Glutamatergic neuron (in vitro differentiated cells): ENCODE measurements around the gene AQP2. TPM values are rescaled to one million over a fixed set of nuclear protein-coding genes. Genes with fewer than 3 reads are reported as not detected.

Experiments used
- DNase-seq: peaks from one replicate; pipeline ENCODE4 v3.0.0; 2022
- H3K27ac Mint-ChIP-seq: one replicate; pipeline ENCODE4 v1.8.0; 2020; ENCODE audit warnings: mild to moderate bottlenecking, mixed read lengths, inconsistent platforms; ENCODE audit not compliant: unreplicated experiment
- H3K27me3 Mint-ChIP-seq: one replicate; pipeline ENCODE4 v1.8.0; 2020; ENCODE audit warnings: mild to moderate bottlenecking, moderate library complexity, mixed read lengths, inconsistent platforms; ENCODE audit not compliant: unreplicated experiment
- H3K36me3 Mint-ChIP-seq: one replicate; pipeline ENCODE4 v1.8.0; 2020; ENCODE audit warnings: mild to moderate bottlenecking, mixed read lengths, inconsistent platforms; ENCODE audit not compliant: unreplicated experiment
- H3K4me1 Mint-ChIP-seq: one replicate; pipeline ENCODE4 v1.8.0; 2020; ENCODE audit warnings: mild to moderate bottlenecking, low read depth, mixed read lengths, inconsistent platforms; ENCODE audit not compliant: unreplicated experiment
- H3K4me3 Mint-ChIP-seq: one replicate; pipeline ENCODE4 v1.8.0; 2020; ENCODE audit warnings: mild to moderate bottlenecking, mixed read lengths, inconsistent platforms; ENCODE audit not compliant: unreplicated experiment
- H3K9me3 Mint-ChIP-seq: one replicate; pipeline ENCODE4 v1.8.0; 2020; ENCODE audit warnings: mild to moderate bottlenecking, moderate library complexity, mixed read lengths, inconsistent platforms; ENCODE audit not compliant: unreplicated experiment
- CTCF ChIP-seq: fragments of 200-600 bp; sonication (generic); IDR thresholded peaks from one replicate; pipeline ENCODE4 v1.5.0; 2021; ENCODE audit not compliant: partially characterized antibody, unreplicated experiment
- total RNA-seq: library from RNA; stranded (reverse); fragmentation: NEBNext Ultra II Directional; extraction: Animal tissue kit (Norgen Biotek cat#: 25700); gene quantifications from one replicate; pipeline ENCODE4 v1.2.1, GENCODE V29; 2021; ENCODE audit not compliant: unreplicated experiment

Gene AQP2
- total RNA-seq, 1 donor from 2014 or later, result not detected

- no peak for TF ChIP-seq CTCF
- H3K27ac Mint-ChIP-seq, result no peak overlapping the region
- no peak overlapping the region for H3K4me3 Mint-ChIP-seq
- H3K27me3 Mint-ChIP-seq, result peaks cover 8% of the 10 kb centered on the region
- DNase-seq, result no peak
- H3K36me3 Mint-ChIP-seq, result no peaks in the 10 kb centered on the region
- H3K4me1 Mint-ChIP-seq, result no peaks in the 10 kb centered on the region
- H3K9me3 Mint-ChIP-seq, result peaks cover 6% of the 10 kb centered on the region
These were observed 29.6 kb upstream of the AQP2 start for GRCh38 chr12:49920915-49921286.

GRCh38 chr12:49921299-49921698 is 29.2 kb upstream of the AQP2 start:
- Mint-ChIP-seq H3K4me1 (no peaks in the 10 kb centered on the region), H3K4me3 (no peak overlapping the region), H3K27ac (no peak overlapping the region), H3K36me3 (no peaks in the 10 kb centered on the region), H3K27me3 (peaks cover 8% of the 10 kb centered on the region), H3K9me3 (peaks cover 6% of the 10 kb centered on the region)
- TF ChIP-seq CTCF, result no peak
- DNase-seq, result no peak

GRCh38 chr12:49921936-49922335 is 28.6 kb upstream of the AQP2 start:
- Mint-ChIP-seq H3K4me1 (no peaks in the 10 kb centered on the region), H3K27me3 (peaks cover 7% of the 10 kb centered on the region), H3K27ac (no peak overlapping the region), H3K36me3 (no peaks in the 10 kb centered on the region), H3K9me3 (peaks cover 6% of the 10 kb centered on the region), H3K4me3 (no peak overlapping the region)
- DNase-seq, result no peak
- TF ChIP-seq CTCF, result no peak

- no peak overlapping the region for H3K4me3 Mint-ChIP-seq
- no peaks in the 10 kb centered on the region for H3K36me3 Mint-ChIP-seq
- no peak for TF ChIP-seq CTCF
- no peaks in the 10 kb centered on the region for H3K4me1 Mint-ChIP-seq
- no peak for DNase-seq
- peaks cover 4% of the 10 kb centered on the region for H3K9me3 Mint-ChIP-seq
- H3K27me3 Mint-ChIP-seq, result peaks cover 6% of the 10 kb centered on the region
- H3K27ac Mint-ChIP-seq, result no peak overlapping the region
These were observed 28.0 kb upstream of the AQP2 start for GRCh38 chr12:49922349-49923034.

GRCh38 chr12:49923035-49923644 is 27.4 kb upstream of the AQP2 start:
- Mint-ChIP-seq H3K9me3 (peaks cover 4% of the 10 kb centered on the region), H3K27me3 (peaks cover 6% of the 10 kb centered on the region), H3K36me3 (no peaks in the 10 kb centered on the region), H3K27ac (no peak overlapping the region), H3K4me3 (no peak overlapping the region), H3K4me1 (no peaks in the 10 kb centered on the region)
- no peak for TF ChIP-seq CTCF
- no peak for DNase-seq
